K562 (cell line): ENCODE results near the gene STK11. TPM values are rescaled to one million over a fixed set of nuclear protein-coding genes. Genes with fewer than 3 reads are reported as not detected.

Experiments
- CSDE1 ChIP-seq, 2 experiments: fragments of 450-650 bp; IDR thresholded peaks; 2 replicates each; pipeline ENCODE4 v1.6.1; 2016; ENCODE audit warnings: mild to moderate bottlenecking in 1 of 2
- CTCF ChIP-seq, 3 experiments: IDR thresholded peaks in 2 of 3; conservative IDR thresholded peaks in 1 of 3; 2 replicates each; pipeline ENCODE4 v1.5.1; 2011 to 2012; ENCODE audit warnings: low read length in 3 of 3, mild to moderate bottlenecking in 3 of 3, control low read depth in 2 of 3, improper control_type of control experiment in 1 of 3, inconsistent platforms in 1 of 3, low read depth in 1 of 3, mixed read lengths in 1 of 3, moderate library complexity in 1 of 3; ENCODE audit not compliant: insufficient read depth in 2 of 3
- ELF4 ChIP-seq: fragments of 450-650 bp; formaldehyde crosslinking; IDR thresholded peaks from 2 replicates; pipeline ENCODE4 v1.4.0; 2022; ENCODE audit warnings: missing genetic modification characterization
- GATAD2B ChIP-seq: fragments of 450-650 bp; IDR thresholded peaks from 2 replicates; pipeline ENCODE4 v1.6.1; 2017; ENCODE audit warnings: mild to moderate bottlenecking, borderline replicate concordance
- HNRNPH1 ChIP-seq: fragments of 200-400 bp; formaldehyde crosslinking; optimal IDR thresholded peaks from 2 replicates; pipeline ENCODE3; 2017; ENCODE audit warnings: low read depth, mild to moderate bottlenecking, low read length, moderate library complexity
- HSF4 ChIP-seq: fragments of 250-450 bp; sonication (Bioruptor Pico); IDR thresholded peaks from 2 replicates; pipeline ENCODE4 v2.1.2; 2022; ENCODE audit warnings: mild to moderate bottlenecking, moderate library complexity, borderline replicate concordance
- MAZ ChIP-seq, 2 experiments: fragments of 450-650 bp in 1 of 2; sonication (generic) in 1 of 2; formaldehyde crosslinking; IDR thresholded peaks in 1 of 2; conservative IDR thresholded peaks in 1 of 2; 2 replicates each; pipeline versions ENCODE4 v1.4.0 to v1.5.0; 2020; ENCODE audit warnings: mild to moderate bottlenecking in 1 of 2, missing genetic modification reagents in 1 of 2
- PCBP1 ChIP-seq: fragments of 200-400 bp; formaldehyde crosslinking; IDR thresholded peaks from 2 replicates; pipeline ENCODE4 v1.6.1; 2018; ENCODE audit warnings: mild to moderate bottlenecking, low read depth, low read length; ENCODE audit not compliant: poor library complexity, severe bottlenecking
- PRDM10 ChIP-seq: fragments of 450-650 bp; IDR thresholded peaks from 2 replicates; pipeline ENCODE4 v1.6.1; 2018; ENCODE audit not compliant: partially characterized antibody
- RREB1 ChIP-seq: fragments of 250-450 bp; sonication (Bioruptor Pico); IDR thresholded peaks from 2 replicates; pipeline ENCODE4 v1.4.0; 2020
- STAT5A ChIP-seq: IDR thresholded peaks from 2 replicates; pipeline ENCODE4 v1.6.1; 2012; ENCODE audit warnings: low read length, inconsistent platforms, borderline replicate concordance
- TAL1 ChIP-seq: fragments of 450-650 bp; IDR thresholded peaks from 2 replicates; pipeline ENCODE4 v1.6.1; 2016; ENCODE audit warnings: mild to moderate bottlenecking
- TFAM ChIP-seq: fragments of 250-450 bp; sonication (Bioruptor Pico); conservative IDR thresholded peaks from 2 replicates; pipeline ENCODE4 v1.5.0; 2021; ENCODE audit warnings: mild to moderate bottlenecking, moderate library complexity
- TRIM24 ChIP-seq, 2 experiments: fragments of 450-650 bp; IDR thresholded peaks; 2 replicates each; pipeline ENCODE4 v1.6.1; 2016
- ZNF507 ChIP-seq: conservative IDR thresholded peaks from 2 replicates; pipeline ENCODE4 v1.6.1; 2017; ENCODE audit warnings: missing genetic modification characterization, missing compliant biosample characterization
- polyA plus RNA-seq, 8 experiments: library from polyadenylated mRNA; depleted of rRNA in 4 of 8; stranded (reverse) in 5 of 8; unstranded in 3 of 8; fragments of >200 nt; fragmentation: Nextera tagmentation in 2 of 8; fragmentation: Illumina TruSeq in 1 of 8; extraction: Ambion mirVana in 2 of 8; extraction: Trizol in 1 of 8; gene quantifications; 2 replicates each; pipeline versions ENCODE4 v1.2.1 to v1.2.3, GENCODE V29; 2011 to 2014; ENCODE audit warnings: inconsistent platforms in 1 of 8, missing spikeins in 1 of 8
- total RNA-seq, 7 experiments: library from RNA; depleted of rRNA in 6 of 7; stranded (reverse); fragments of >200 nt in 6 of 7; fragmentation: Illumina TruSeq in 2 of 7; extraction: Trizol in 2 of 7; gene quantifications; 2 replicates each; pipeline versions ENCODE4 v1.2.1 to v1.2.3, GENCODE V29; 2011 to 2021; ENCODE audit warnings: low replicate concordance in 1 of 7

STK11 gene
- total and polyA plus RNA-seq, 9 of the 15 experiments (the other 6 are each of a cell fraction or from before 2014, with no cell fraction given) = 0.15 to 96.5 (median 31.7) TPM

GRCh38 chr19:1205114-1206099 is at the start of gene STK11 (continued):
- TF ChIP-seq PRDM10 (no peak), PCBP1 (no peak), ELF4 (CRISPR knock-in tag) (no peak), TFAM (CRISPR knock-in tag) (no peak), TRIM24 (IDR thresholded peaks at IDR 0.05) (no peak), STAT5A (no peak), HNRNPH1 (no peak), TAL1 (no peak), MAZ (CRISPR knock-in tag; conservative IDR thresholded peaks at IDR 0.05 in 1 of 2, IDR thresholded peaks at IDR 0.05 in 1 of 2) (peak; percentile 71 to 79), HSF4 (CRISPR knock-in tag) (peak; percentile 55; the same call in 1 of the 2 replicates), GATAD2B (peak; percentile 58; the same call in 1 of the 2 replicates), ZNF507 (tag) (no peak), CSDE1 (IDR thresholded peaks at IDR 0.05) (no peak), CTCF (IDR thresholded peaks at IDR 0.05 in 2 of 3, conservative IDR thresholded peaks at IDR 0.05 in 1 of 3; ENCODE audit: insufficient read depth in 2 of 3, low read depth in 1 of 3, low read length in 3 of 3) (0 out of 6 replicates have a peak, but pooled peaks of 1 of the 3 experiments have one; percentile 2), RREB1 (CRISPR knock-in tag) (peak; percentile 84; the same call in 1 of the 2 replicates)
